ENCODE results near the gene TINAG. TPM values are rescaled to one million over a fixed set of nuclear protein-coding genes. Genes with fewer than 3 reads are reported as not detected.
"Not testable (repeated sequence)": the region's sequence is repeated elsewhere in the genome, so short reads cannot be mapped to it uniquely, and the experiment has no call there.

The TINAG gene
- total RNA-seq, 2 experiments from 2014 or later: not detected

DNA sequence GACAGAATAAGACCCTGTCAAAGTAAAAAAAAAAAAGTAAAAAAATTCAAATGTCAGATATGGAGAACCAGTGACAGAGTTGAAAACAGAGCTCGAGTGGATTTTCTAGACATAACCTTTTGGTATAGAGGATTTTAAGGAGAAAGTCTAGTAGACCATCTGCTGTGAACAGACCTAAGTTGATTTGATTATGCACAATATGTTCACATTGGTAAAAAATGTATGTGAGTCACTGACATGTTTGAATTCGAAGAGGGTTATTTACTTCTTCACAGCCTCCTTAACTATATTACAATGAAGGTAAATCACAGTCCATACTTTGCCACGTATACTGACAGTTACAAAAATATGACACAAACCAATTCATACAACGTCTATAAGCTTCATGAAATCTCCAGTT is 7.4 kb downstream of the TINAG start:
- Mint-ChIP-seq H3K9me3 (ENCODE audit: insufficient read depth) (peaks cover 4% of the 10 kb centered on the region), H3K4me3 (no peak overlapping the region), H3K27ac (no peak overlapping the region), H3K36me3 (ENCODE audit: low read depth) (no peaks in the 10 kb centered on the region), H3K4me1 (ENCODE audit: low read depth) (no peaks in the 10 kb centered on the region), H3K27me3 (ENCODE audit: low read depth) (no peaks in the 10 kb centered on the region)
- CTCF ChIA-PET: no interaction called here
- ATAC-seq (no peak), DNase-seq (no peak)
- POLR2A ChIA-PET: no interaction called here

GRCh38 chr6:54320871-54321270 is 12.6 kb downstream of the TINAG start:
- H3K27me3 Mint-ChIP-seq (ENCODE audit: low read depth): no peaks in the 10 kb centered on the region
- H3K36me3 Mint-ChIP-seq (ENCODE audit: low read depth): no peaks in the 10 kb centered on the region
- no peaks in the 10 kb centered on the region for H3K4me1 Mint-ChIP-seq (ENCODE audit: low read depth)
- no peak overlapping the region for H3K27ac Mint-ChIP-seq
- ChIA-PET CTCF (no interaction called here), POLR2A (no interaction called here)
- no peaks in the 10 kb centered on the region for H3K9me3 Mint-ChIP-seq (ENCODE audit: insufficient read depth)
- no peak overlapping the region for H3K4me3 Mint-ChIP-seq
- no peak for DNase-seq
- no peak for ATAC-seq

DNA sequence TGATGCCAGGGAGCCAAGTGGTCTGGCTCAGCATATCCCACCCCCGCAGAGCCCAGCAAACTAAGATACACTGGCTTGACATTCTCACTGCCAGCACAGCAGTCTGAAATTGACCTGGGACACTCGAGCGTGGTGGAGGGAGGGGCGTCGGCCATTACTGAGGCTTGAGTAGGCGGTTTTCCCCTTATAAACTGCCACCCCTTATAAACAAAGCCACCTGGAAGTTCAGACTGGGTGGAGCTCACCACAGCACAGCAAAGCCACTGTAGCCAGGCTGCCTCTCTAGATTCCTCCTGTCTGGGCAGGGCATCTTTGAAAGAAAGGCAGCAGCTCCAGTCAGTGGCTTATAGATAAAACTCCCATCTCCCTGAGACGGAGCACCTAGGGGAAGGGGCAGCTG is 19.4 kb downstream of the TINAG start:
- Mint-ChIP-seq H3K4me3 (no peak overlapping the region), H3K9me3 (ENCODE audit: insufficient read depth) (peaks cover 6% of the 10 kb centered on the region), H3K4me1 (ENCODE audit: low read depth) (no peaks in the 10 kb centered on the region), H3K27ac (no peak overlapping the region), H3K27me3 (ENCODE audit: low read depth) (no peaks in the 10 kb centered on the region), H3K36me3 (ENCODE audit: low read depth) (no peaks in the 10 kb centered on the region)
- ChIA-PET CTCF (no interaction called here), POLR2A (no interaction called here)
- ATAC-seq (no peak), DNase-seq (no peak)

DNA sequence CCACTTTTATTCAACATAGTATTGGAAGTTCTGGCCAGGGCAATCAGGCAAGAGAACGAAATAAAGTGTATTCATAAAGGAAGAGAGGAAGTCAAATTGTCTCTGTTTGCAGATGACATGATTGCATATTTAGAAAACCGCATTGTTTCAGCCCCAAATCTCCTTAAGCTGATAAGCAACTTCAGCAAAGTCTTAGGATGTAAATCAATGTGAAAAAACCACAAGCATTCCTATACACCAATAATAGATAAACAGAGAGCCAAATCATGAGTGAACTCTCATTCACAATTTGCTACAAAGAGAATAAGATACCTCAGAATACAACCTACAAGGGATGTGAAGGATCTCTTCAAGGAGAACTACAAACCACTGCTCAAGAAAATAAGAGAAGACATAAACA is 23.3 kb downstream of the TINAG start:
- H3K4me1 Mint-ChIP-seq (ENCODE audit: low read depth); H3K4me3 Mint-ChIP-seq; H3K27me3 Mint-ChIP-seq (ENCODE audit: low read depth); H3K9me3 Mint-ChIP-seq (ENCODE audit: insufficient read depth); DNase-seq; CTCF ChIA-PET; H3K36me3 Mint-ChIP-seq (ENCODE audit: low read depth); POLR2A ChIA-PET; ATAC-seq; H3K27ac Mint-ChIP-seq: not testable (repeated sequence)

GRCh38 chr6:54335871-54336270 is 27.6 kb downstream of the TINAG start:
- Mint-ChIP-seq H3K27me3 (ENCODE audit: low read depth) (no peaks in the 10 kb centered on the region), H3K4me1 (ENCODE audit: low read depth) (no peaks in the 10 kb centered on the region), H3K4me3 (no peak overlapping the region), H3K9me3 (ENCODE audit: insufficient read depth) (no peaks in the 10 kb centered on the region), H3K27ac (no peak overlapping the region), H3K36me3 (ENCODE audit: low read depth) (no peaks in the 10 kb centered on the region)
- ChIA-PET CTCF (no interaction called here), POLR2A (no interaction called here)
- no peak for ATAC-seq
- DNase-seq: no peak

DNA sequence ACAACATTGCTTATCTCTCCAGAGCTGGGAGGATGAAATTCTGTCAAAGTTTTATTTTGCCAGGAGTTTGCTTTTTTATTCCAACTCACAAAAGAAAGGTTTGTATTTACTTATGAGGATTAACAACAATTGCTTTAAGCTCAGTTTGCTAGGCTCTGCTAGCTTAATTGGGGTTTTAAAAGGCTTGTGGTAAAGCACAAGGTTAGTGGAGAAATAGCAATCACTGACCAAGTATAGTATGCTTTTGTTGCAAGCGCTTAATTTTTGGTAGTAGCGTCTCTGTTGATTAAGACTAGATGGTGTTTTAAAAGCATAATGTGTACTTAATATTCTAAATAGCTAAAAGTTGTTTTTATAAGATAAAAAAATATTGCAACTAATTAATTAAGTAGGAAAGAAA is 45.7 kb downstream of the TINAG start:
- ChIA-PET CTCF (no interaction called here), POLR2A (no interaction called here)
- Mint-ChIP-seq H3K4me1 (ENCODE audit: low read depth) (no peaks in the 10 kb centered on the region), H3K27me3 (ENCODE audit: low read depth) (no peaks in the 10 kb centered on the region), H3K36me3 (ENCODE audit: low read depth) (no peaks in the 10 kb centered on the region), H3K4me3 (no peak overlapping the region), H3K9me3 (ENCODE audit: insufficient read depth) (no peaks in the 10 kb centered on the region), H3K27ac (no peak overlapping the region)
- ATAC-seq (no peak), DNase-seq (no peak)

DNA sequence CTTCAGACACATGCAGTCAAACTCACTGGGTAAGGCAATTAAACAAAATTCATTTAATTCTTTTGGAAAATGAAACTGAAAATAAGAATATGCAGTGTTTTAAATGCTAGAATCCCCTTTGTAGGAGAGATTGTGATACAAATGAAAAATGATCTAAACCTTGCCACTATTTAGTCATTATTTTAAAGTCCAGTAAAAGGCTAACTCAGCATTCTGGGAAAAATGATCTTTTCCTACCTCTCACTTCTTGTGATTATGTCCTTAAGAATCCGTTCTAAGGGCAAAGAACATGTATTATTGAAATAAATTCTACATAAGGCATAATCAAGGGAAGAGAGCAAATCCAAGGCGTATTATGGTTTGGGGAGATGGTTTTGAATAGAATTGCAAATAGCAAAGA is 46.4 kb downstream of the TINAG start:
- Mint-ChIP-seq H3K27ac (no peak overlapping the region), H3K4me3 (no peak overlapping the region), H3K36me3 (ENCODE audit: low read depth) (no peaks in the 10 kb centered on the region), H3K4me1 (ENCODE audit: low read depth) (no peaks in the 10 kb centered on the region), H3K27me3 (ENCODE audit: low read depth) (no peaks in the 10 kb centered on the region), H3K9me3 (ENCODE audit: insufficient read depth) (no peaks in the 10 kb centered on the region)
- DNase-seq (no peak), ATAC-seq (no peak)
- POLR2A ChIA-PET: no interaction called here
- CTCF ChIA-PET: no interaction called here

DNA sequence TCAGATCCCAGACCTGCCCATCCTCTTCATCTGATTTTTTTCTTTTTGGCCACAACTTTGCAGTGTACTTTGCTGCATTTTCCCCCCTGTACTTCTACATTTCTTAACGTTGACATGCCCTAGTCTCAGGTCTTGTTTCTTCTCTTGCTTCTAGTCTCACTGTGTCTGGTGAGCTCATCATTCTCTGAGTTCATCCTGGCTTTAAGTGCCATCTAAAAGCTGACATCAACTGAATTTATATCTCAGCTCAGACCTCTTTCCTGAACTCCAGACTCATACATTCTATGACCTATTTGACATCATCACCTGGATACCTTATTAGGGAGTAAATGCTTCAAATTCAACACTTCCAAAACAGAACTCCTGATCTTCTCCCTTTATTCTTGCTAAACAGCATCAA is 48.9 kb downstream of the TINAG start:
- ATAC-seq: no peak
- Mint-ChIP-seq H3K4me3 (no peak overlapping the region), H3K9me3 (ENCODE audit: insufficient read depth) (no peaks in the 10 kb centered on the region), H3K27me3 (ENCODE audit: low read depth) (no peaks in the 10 kb centered on the region), H3K36me3 (ENCODE audit: low read depth) (no peaks in the 10 kb centered on the region), H3K27ac (no peak overlapping the region), H3K4me1 (ENCODE audit: low read depth) (no peaks in the 10 kb centered on the region)
- ChIA-PET CTCF (no interaction called here), POLR2A (no interaction called here)
- DNase-seq: no peak

GRCh38 chr6:54361188-54361587 is 52.9 kb downstream of the TINAG start:
- no peak overlapping the region for H3K4me3 Mint-ChIP-seq
- no peaks in the 10 kb centered on the region for H3K36me3 Mint-ChIP-seq (ENCODE audit: low read depth)
- H3K27ac Mint-ChIP-seq: no peak overlapping the region
- POLR2A ChIA-PET: no interaction called here
- CTCF ChIA-PET: no interaction called here
- ATAC-seq: no peak
- no peak for DNase-seq
- H3K4me1 Mint-ChIP-seq (ENCODE audit: low read depth): no peaks in the 10 kb centered on the region
- no peaks in the 10 kb centered on the region for H3K27me3 Mint-ChIP-seq (ENCODE audit: low read depth)
- no peaks in the 10 kb centered on the region for H3K9me3 Mint-ChIP-seq (ENCODE audit: insufficient read depth)

- Mint-ChIP-seq H3K4me3 (no peak overlapping the region), H3K36me3 (ENCODE audit: low read depth) (no peaks in the 10 kb centered on the region), H3K9me3 (ENCODE audit: insufficient read depth) (no peaks in the 10 kb centered on the region), H3K27ac (no peak overlapping the region), H3K4me1 (ENCODE audit: low read depth) (no peaks in the 10 kb centered on the region), H3K27me3 (ENCODE audit: low read depth) (no peaks in the 10 kb centered on the region)
- DNase-seq (no peak), ATAC-seq (no peak)
- ChIA-PET POLR2A (no interaction called here), CTCF (no interaction called here)
These were observed 53.5 kb downstream of the TINAG start for GRCh38 chr6:54361734-54362133.

GRCh38 chr6:54366667-54367327 is 58.6 kb downstream of the TINAG start:
- Mint-ChIP-seq H3K36me3 (ENCODE audit: low read depth) (no peaks in the 10 kb centered on the region), H3K4me1 (ENCODE audit: low read depth) (no peaks in the 10 kb centered on the region), H3K9me3 (ENCODE audit: insufficient read depth) (no peaks in the 10 kb centered on the region), H3K4me3 (no peak overlapping the region), H3K27me3 (ENCODE audit: low read depth) (no peaks in the 10 kb centered on the region), H3K27ac (no peak overlapping the region)
- POLR2A ChIA-PET: no interaction called here
- no peak for ATAC-seq
- CTCF ChIA-PET: no interaction called here
- no peak for DNase-seq

GRCh38 chr6:54377776-54378175 is 69.5 kb downstream of the TINAG start:
- Mint-ChIP-seq H3K27ac (no peak overlapping the region), H3K4me3 (no peak overlapping the region), H3K4me1 (ENCODE audit: low read depth) (no peaks in the 10 kb centered on the region), H3K36me3 (ENCODE audit: low read depth) (no peaks in the 10 kb centered on the region), H3K9me3 (ENCODE audit: insufficient read depth) (no peaks in the 10 kb centered on the region), H3K27me3 (ENCODE audit: low read depth) (no peaks in the 10 kb centered on the region)
- no peak for DNase-seq
- POLR2A ChIA-PET: no interaction called here
- ATAC-seq: no peak
- CTCF ChIA-PET: no interaction called here

DNA sequence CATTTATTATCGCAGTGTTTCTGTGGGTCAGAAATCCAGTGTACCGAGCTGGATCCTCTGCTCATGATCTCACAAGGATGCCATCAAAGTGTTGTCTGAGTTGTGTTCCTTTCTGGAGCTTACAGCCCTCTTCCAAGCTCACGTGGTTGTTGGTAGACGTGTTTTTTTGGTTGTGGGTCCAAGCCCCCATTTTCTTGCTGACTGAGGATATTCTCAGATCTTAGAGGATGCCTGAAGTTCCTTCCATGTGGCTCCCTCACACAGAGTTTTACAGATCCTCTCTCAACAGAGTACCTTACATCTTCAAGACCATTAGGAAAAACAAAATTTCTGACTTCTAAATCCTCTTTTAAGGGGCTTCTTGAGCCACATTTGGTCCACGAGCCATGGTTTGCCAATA is 78.1 kb downstream of the TINAG start:
- H3K36me3 Mint-ChIP-seq (ENCODE audit: low read depth): no peaks in the 10 kb centered on the region
- DNase-seq: no peak
- no peak for ATAC-seq

More for the DNA sequence above, 78.1 kb downstream of the TINAG start:
- POLR2A ChIA-PET: no interaction called here
- H3K27ac Mint-ChIP-seq: no peak overlapping the region
- H3K4me1 Mint-ChIP-seq (ENCODE audit: low read depth): no peaks in the 10 kb centered on the region
- no peaks in the 10 kb centered on the region for H3K9me3 Mint-ChIP-seq (ENCODE audit: insufficient read depth)
- CTCF ChIA-PET: no interaction called here
- H3K27me3 Mint-ChIP-seq (ENCODE audit: low read depth): no peaks in the 10 kb centered on the region
- H3K4me3 Mint-ChIP-seq: no peak overlapping the region
